SH-SY5Y (cell line): ENCODE results near the gene NOC2L.

Experiments used
- GATA2 ChIP-seq: IDR thresholded peaks from 2 replicates; pipeline ENCODE4 v1.6.1; 2011; ENCODE audit warnings: mild to moderate bottlenecking, low read depth, low read length
- GATA3 ChIP-seq: IDR thresholded peaks from 2 replicates; pipeline ENCODE4 v1.6.1; 2011; ENCODE audit warnings: low read depth, mild to moderate bottlenecking, low read length, moderate library complexity

DNA sequence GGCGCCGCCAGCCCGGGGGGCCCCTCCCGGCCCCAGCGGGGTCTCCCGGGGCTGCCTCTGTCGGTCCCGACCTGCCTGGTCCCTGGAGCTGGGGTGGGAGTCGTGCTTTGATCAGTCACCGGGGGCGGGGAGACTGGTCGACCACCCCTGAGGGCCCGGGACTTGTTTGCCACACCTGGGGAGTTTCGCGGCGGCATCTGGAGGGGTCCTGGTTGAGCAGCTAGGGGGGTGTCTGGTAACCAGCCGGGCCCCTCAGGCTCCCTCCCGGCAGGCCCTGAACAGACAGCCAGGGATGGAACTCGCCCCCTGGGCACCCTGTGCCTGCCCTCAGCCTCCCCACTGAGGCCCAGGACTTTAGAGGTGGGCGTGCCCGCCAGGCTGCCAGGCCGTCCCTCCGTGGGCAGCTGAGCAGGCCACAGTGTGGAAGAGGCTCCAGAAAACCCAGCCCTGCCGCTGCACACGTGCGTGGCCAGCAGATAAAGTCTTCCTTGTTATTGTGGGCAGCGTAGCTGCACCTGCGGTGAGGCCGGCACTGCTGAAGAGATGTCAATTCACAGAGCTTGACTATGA is 48.7 kb downstream of the NOC2L start:
- no peak for TF ChIP-seq GATA3
- no peak for TF ChIP-seq GATA2
